GM21825 (cell line): ENCODE data around the gene C1QTNF12.

ENCODE experiments used
- ATAC-seq: cut with Tn5 transposase; IDR thresholded peaks from one replicate; pipeline ENCODE4 v1.9.1; 2021; ENCODE audit warnings: mild to moderate bottlenecking, moderate library complexity; ENCODE audit not compliant: unreplicated experiment

The C1QTNF12 gene

GRCh38 chr1:1229770-1230169 is 16.8 kb downstream of the C1QTNF12 start:
- ATAC-seq, result no peak

DNA sequence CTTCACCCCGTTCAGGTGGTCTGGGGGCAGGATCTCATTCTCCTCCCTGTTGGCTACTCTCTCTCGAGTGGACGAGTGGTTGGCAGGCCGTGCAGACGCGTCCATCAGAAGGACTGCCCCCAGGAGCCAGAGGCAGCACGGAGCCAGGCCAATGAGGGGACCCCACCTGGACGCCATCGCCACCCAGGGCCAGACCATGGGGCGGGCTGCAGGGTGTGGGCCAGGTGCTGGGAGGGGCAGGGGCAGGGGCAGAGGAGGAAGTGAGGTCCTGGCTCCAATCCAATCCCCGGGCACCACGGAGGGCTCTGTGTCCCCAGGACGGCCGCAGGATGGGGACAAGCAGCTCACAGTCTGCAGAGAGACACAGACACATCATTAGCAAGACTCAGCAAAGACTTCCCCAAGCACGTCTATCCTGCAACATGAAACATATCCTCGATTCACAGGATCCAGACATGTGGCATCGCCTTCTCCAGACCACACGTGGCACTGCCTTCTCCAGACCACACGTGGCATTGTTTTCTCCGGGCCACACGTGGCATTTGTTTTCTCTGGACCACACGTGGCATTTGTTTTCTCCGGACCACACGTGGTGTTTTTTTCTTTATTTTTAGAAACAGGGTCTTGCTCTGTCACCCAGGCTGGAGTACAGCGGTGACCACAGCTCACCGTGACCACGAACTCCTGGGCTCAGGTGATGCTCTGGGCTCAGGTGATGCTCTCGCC is 17.8 kb downstream of the C1QTNF12 start:
- ATAC-seq, result no peak

GRCh38 chr1:1228187-1228586 is 18.3 kb downstream of the C1QTNF12 start:
- no peak for ATAC-seq

DNA sequence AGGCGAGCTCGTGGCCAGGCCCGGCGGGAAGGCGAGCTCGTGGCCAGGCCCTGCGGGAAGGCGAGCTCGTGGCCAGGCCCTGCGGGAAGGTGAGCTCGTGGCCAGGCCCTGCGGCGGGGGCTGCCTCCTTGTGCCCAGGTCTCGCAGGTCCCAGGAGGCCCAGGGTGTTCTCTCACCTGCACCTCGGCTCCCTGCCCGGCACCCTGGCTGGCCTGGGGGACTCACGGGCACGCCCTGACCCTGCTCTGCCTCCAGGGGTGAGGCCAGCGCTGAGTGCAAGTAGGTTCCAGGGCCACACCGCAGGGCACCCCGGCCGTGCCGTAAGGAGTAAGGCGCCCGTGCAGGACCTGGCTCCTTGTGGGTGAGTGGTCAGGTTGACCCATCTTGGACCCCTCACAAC is 19.1 kb downstream of the C1QTNF12 start:
- no peak for ATAC-seq

GRCh38 chr1:1226566-1227362 is 19.8 kb downstream of the C1QTNF12 start:
- no peak for ATAC-seq

- no peak for ATAC-seq
Observed at GRCh38 chr1:1225913-1226312, 20.6 kb downstream of the C1QTNF12 start.

- no peak for ATAC-seq
Observed at GRCh38 chr1:1225238-1225845, 21.2 kb downstream of the C1QTNF12 start.

DNA sequence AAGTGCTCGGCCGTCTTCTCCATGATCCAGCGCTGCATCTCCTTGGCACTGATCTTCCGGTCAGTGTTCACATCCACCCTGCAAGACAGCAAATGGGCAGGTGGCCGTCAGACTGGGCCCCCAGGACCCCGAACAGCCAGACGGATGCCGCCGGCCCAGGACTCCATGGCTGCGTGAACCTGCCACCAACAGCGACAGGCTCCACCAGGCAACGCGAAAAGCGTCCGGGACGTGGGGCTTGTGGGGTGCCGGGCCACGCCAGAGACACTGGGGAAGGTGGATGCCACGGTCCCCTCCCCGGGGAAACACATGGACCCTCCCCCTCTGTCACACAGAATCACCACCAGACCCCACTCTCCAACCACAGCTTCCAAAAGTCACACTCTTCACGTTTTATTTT is 22.6 kb downstream of the C1QTNF12 start:
- ATAC-seq, result no peak

DNA sequence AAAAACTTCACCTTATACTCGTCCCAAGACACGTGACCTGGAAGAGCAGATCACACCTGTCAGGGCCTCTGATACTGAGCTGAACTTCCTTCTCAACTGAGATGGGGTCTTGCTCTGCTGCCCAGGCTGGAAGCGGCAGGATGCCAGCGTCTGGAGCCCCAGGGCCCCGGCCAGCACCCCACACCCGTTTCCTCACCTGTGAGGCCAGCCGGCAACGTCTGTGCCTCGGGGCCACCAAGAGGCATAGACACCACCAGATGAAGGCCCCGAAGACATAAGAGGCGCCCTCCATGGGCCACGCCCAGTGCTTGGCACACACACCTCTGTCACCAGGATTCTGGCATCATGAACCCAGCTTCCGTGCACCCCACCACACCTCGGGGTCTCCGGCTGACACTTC is 23.2 kb downstream of the C1QTNF12 start:
- ATAC-seq, result no peak

GRCh38 chr1:1222575-1223225 is 23.8 kb downstream of the C1QTNF12 start:
- ATAC-seq, result no peak

- ATAC-seq, result no peak
Observed at GRCh38 chr1:1221887-1222574, 24.5 kb downstream of the C1QTNF12 start.

DNA sequence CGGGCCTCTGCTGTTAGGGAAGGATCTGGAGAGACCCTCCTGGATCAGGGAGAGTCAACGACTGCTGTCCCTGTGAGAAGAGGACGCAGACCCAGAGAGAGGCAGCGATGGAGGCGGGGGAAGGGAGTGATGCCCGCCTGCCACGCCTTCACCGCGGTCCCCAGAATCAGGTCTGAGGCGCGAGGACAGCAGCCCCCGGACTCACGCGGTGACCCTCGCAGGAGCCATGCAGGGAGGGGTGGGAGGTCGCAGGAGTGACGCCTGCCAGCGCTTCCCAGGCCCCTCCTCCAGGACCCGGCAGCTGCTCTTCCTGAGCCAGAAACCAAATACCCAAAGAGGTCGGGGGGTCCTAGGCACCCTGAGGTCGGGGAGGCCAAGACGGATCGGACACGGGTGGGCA is 26.3 kb downstream of the C1QTNF12 start:
- no peak for ATAC-seq

DNA sequence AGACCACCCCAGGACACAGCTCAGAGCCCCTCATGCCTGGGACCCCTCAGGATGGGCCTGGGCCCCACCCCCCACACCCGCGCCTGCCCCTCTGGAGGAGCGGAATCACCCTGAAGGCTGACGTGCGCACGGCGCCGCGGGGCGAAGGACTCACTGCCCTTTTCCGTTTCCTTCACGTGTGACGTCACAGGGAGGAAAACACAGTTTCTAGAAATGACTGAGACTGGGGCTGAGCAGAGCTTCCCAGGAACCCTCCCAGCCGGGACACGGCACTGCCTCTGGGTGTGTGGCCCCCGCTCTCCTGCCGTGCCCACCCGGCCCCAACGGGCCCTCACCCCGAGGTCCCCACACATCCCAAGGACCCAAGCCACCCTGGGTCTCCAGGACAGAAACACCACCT is 27.2 kb downstream of the C1QTNF12 start:
- ATAC-seq, result no peak

- ATAC-seq, result no peak
Observed at GRCh38 chr1:1218524-1219200, 27.9 kb downstream of the C1QTNF12 start.

DNA sequence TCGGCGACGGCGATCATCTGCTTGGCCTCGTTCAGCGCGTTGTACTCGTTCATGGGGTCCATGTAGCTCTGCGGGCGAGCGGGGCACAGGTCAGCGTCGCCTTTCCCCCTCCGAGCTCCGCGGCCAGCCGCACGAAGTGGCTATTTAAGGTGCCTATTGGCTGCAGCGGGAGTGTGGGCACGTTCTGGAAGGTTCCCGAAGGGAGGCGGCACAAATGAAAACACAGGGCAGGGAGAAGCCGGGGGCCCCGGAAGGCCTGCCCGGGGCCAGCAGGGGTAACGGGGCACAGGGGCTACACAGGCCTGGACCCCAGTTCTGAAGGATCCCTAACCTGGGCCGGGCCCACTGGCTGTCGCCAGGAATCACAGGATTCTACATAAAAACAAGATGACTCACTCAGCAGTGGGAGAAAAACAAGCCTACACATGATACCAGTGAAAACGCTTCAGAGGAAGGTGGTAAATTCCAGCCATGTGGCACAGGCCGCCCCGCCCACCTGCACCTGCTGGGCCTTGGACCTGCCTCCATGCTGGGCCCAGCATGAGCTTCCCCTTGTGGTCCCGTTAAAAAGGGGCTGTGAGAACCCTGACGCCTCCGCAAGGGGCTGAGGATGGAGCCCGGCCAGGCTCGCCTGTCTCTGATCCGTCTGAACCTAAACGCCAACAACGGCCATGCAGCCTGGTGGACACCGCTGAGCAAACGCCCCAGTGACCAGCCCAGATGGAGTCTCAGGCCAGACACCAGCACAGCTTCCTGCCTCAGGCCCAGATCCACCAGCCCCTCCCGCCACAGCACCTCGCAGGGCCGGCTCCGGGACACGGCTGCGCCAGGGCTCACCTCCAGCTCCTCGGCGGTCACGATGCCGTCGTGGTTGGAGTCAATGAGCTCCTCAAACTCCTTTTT is 28.6 kb downstream of the C1QTNF12 start:
- ATAC-seq, result no peak

DNA sequence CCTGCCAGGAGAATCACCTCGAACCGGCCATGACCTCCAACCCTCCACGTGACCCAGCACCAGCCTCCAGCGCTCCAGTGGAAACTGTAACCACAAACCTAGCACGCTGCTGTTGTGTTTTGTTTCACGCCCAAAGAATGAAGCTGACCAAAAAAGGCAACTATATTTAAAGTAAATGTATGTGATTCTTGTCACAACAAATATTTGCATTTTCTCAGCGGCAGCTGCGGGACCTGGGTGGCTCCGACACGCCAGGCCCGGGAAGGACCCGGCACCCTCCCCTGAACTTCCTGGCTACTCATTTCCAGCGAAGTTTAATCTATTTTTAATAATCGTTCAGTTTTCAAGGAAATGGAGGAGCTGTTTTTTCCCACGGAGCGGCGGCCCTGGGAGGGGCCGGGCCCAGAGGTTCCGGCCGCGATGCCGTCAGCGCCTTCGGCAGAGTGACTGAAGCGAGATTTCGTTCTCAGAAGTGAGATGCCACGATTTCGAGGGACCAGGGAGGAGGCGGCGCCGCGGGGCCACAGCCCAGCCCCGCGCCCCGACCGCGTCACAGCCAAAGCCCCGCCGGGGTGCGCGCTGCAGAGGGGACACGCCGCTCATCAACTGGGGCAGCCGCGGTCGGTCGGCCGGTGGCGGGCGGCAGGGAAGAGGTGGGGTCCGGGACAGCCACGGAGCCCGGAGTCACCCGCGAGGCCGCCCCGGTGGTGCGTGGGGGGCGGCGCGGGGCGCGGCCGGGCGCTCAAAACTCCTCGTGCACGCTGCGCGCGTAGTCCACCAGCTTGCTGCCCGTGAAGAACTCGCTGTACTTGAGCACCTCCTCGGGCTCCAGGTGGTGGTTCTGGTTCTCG is 29.5 kb downstream of the C1QTNF12 start:
- no peak for ATAC-seq

DNA sequence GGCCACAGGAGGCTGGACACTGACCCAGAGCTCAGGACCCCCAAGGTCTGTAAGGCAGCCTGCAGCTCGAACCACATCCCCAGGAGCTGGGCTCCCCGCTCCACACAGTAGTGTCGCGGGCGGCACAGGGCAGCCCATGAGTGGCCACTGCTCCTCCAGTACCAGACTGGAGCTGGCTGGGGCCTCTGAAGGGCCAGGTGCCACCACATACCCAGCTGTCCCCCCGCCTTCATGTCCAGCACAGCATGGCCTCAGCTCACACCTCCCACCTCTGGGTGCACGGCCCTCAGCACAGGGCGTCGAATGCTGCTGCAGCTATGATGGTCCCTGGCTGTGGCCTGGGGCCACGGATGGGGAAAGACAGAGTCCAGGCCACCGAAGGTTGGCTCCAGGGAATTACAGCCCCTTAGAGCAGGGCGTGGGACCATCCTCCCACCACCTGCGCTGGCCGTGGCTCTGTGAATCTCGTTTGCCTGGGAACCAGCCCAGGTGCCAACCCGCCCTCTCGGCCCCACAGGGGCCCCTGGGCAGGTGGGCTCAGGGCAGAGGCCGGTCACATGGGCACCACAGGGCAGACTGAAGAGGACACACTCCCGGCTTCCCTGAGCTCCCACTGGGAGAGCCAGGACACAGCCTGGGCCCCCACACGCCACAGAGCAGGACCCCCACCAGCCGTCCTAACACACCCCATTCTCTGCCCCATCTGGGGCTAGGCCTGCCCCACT is 30.5 kb downstream of the C1QTNF12 start:
- no peak for ATAC-seq
